GM21447 (cell line): ENCODE results near the gene PLCL1.
"Not testable (repeated sequence)": the region's sequence is repeated elsewhere in the genome, so short reads cannot be mapped to it uniquely, and the experiment has no call there.

Source experiments
- ATAC-seq: cut with Tn5 transposase; IDR thresholded peaks from one replicate; pipeline ENCODE4 v1.9.1; 2021; ENCODE audit not compliant: unreplicated experiment

PLCL1 gene

DNA sequence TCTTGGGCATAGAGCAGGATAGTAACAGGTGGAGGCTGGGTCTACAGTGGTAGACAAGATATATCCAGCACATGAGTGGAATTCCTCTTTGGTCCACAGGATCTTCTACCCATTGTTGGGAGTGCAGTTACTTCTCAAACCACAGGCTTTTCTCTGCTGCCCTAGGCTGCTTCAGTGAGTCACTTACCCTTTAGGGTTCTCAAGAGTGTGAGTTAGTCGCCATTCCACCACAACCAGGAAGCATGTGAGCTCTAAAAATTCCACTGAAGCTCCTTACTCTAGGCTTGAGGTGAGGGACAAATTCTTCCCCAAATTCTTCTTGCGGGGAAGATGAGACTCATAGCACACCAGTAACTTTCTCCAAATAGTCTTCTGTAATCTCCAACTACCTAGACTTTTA lies 189.4 kb downstream of the PLCL1 start:
- ATAC-seq = no peak

DNA sequence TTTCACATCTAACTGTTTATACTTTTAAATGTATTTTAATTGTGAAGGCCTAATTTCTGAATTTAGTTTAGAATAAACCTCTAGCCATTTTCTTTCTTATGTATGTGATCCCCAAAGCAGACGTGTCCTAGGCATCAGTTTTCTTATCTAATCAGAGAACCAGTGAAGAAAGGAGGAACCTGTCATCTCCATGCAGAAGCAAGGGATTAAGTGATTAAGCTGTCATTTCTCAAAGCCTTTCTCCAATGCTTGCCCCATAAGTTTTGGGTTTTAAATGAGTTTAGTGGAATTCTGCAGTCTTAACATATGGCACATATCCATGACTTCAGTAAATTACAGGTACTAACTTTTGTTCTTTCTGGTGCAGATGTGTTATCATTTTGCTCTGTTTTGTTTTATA lies 190.4 kb downstream of the PLCL1 start:
- no peak for ATAC-seq

DNA sequence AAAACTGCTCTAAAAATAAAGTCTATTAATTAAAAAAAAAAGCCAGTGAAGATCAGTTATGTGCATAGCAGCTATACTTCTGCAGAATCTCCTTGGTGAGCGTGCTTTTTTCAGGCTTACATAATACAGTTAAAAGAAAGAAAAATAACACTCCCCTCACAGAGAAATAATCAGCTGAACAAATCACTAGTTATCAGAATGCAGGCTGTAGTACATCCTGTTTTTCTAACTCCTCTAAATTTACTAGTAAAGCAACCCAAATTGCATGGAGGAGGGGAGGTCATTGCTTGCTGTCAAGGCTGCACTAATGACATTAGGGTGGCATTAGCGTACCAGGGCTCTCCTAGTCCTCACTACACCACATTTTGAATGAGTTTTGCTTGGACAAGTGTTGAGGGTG lies 192.2 kb downstream of the PLCL1 start:
- ATAC-seq = no peak

DNA sequence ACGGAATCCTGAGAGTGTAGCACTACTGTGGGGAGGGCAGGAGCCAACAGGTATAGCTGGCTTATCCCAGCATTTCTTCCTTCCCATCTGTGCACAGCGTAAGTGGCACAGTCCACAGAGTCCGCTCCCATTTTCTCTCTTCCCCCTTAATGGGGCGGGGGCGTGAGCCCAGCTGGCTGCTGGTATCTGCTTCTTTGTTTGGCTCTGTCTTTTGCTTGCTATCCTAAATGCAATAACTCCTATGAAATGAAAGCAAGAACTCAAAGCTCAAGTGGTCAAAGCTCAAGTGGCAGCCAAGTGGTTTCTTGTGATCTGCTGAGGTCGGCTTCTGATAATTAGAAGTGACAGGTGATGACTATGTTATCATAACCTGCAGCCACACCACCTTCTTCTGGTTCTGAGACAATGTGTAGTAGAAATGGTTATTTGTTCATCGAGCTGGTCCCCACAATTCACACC lies 192.7 kb downstream of the PLCL1 start:
- ATAC-seq = no peak

DNA sequence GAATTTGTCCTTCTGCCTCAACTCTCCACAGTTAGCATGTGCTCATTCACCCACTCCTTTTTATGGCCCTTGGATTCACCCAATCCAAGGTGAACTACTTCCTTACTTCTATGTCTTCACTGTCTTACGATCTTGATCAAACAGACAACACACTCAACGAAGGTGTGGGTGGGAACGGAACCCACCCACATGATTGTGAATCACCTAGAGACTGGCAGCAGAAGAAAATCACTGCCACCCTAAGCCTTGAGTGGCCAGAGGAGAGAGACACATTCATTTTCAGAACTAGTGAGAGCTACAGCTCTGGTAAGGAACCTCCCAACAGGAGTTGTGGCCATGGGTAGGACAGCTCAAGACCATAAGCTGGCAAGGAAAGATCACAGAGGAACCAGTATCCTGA lies 194.3 kb downstream of the PLCL1 start:
- no peak for ATAC-seq

DNA sequence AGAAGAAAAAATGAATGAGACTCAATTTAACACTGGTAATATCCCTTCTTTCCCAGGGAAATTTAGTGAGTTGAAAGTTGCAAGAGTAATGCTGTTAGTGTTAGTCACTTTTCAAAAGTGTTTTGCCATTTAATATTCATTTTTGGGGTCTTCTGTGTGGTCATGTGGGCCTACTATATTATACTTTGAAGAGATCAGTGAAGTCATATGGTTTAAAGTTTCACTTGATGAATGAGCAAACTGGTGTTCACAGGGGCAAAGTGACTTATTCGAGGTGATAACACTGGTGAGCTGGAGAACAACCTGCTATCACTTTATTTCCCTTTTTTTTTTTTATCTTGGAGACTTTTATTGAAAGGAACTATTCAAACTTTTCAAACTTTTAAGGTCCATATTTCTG lies 196.0 kb downstream of the PLCL1 start:
- ATAC-seq = no peak

DNA sequence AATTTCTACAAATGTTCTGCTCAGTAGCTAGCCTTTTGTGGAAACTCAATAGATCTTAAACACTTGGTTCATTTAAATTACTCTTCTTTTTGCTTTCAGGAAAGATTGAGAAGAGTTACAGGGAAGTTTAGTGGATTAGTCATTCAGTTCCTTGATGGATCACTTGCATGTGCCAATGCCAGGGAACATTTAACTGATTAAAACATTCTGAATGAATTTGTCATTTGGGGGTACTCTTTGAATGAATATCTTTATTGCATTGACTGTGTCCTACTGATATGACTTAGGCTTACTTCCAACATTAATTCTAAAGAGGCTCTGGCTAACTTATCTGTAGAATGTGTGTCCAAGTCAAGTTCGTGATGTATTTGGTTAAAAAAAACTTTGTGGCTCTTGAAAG lies 199.8 kb downstream of the PLCL1 start:
- ATAC-seq = no peak

DNA sequence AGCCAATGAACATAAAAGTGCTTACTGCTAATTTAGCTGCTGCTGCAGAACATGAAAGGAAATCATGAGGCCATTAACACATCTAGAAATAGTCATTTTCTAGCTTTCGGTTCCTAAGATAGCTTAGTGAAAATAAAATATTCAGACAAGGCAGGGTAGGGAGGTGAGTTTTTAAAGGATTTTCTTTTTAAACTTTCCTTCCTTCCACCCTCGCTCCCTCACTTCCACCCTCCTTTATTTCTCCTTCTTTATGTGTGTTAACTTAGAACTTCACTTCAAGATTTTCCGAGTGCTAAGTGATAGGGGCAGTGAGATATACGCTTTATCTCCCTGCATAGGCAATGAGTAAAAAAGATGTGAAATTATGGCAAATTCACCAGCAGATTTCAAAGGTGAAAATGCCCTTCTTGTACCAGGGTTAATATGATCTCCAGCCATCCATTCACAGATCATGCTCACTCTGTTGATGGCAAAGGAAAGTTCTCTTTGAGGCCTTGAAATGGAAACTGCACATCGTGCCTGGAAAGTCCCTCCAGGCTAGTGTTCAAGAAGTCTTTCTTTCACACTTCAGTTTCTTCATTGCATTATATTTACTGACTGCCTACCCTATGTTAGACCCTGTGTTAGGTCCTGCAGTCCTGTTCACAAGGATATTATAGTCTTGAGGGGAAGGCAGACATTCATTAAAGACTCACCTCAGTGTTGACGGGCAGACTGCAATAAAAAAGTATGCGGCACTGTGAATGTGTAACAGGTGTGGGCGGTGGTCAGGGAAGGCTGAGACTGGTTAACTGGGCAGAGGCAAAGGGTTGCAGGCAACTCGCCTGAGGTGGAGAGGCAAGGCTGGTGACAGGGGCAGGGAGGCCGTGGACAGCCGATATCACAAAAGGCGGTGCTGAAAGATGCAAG lies 200.8 kb downstream of the PLCL1 start:
- ATAC-seq = peak; percentile 80

DNA sequence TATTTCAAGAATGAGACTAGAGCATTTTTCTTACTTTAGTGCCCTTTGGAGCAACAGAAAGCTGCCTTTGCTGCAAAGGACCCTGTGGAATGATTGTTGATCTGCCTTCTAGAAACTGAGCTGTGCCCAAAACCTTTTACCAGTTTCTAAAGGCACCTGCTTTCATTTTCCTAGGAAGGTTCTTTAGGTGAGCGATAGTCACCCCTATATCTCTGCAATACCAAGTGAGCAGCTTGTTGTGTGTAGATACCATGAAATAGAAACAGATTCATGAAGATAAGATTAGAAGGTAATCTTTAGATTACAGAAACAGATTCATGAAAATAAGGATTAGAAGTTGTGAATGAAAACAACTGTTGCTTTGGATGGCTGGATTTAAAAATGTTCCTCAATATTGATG lies 202.3 kb downstream of the PLCL1 start:
- no peak for ATAC-seq

DNA sequence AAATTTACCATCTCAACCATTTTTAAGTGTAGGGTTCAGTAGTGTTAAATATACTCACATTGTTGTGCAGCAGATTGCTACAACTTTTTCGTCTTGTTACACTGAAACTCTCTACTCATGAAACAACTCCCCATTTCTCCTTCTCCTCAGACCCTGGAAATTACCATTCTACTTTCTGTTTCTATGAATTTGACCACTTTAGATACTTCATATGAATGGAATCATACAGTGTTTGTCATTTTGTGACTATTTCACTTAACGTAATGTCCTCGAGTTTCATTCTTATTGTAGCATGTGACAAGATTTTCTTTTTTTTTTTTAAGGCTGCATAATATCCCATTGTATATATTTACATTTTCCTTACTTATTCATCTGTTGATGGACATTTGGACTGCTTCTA lies 203.8 kb downstream of the PLCL1 start:
- no peak for ATAC-seq

DNA sequence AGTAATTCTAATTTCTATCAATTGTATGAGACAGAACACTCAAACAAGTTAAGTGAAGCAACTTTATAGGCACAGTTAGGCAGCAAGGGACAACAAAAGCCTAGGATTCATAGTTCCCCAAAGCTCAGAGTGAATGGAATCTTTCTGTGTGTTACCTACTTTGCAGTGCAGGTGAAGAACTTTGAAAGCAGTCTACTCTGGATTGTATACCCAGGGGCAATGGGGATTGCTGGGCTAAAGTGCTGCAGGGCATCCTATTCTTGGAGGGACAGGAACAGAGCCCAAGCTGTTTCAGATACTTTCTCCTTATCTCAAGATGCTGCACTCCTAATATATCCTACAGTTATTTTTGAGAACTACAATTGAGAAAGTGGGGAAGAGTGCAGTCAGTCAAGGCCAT lies 207.6 kb downstream of the PLCL1 start:
- no peak for ATAC-seq

DNA sequence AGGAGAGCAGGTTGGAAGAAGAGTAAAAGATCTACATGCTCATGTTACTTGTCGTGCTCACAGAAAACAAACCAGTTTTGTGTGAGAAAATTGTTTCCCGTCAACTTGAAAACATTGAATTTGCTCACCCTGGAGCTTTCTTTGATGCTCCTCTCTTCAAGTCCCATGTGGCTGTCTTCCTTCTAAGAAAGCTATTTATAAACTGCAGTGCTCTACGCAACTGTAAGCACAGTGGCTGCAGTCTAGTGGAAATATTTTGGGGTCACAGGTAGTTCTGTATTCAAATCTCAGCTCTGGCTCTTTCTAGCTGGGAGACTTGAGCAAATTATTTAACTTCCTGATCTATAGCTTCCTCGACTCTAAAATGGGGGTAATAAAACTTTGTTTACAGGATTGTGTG lies 211.8 kb downstream of the PLCL1 start:
- ATAC-seq = no peak

DNA sequence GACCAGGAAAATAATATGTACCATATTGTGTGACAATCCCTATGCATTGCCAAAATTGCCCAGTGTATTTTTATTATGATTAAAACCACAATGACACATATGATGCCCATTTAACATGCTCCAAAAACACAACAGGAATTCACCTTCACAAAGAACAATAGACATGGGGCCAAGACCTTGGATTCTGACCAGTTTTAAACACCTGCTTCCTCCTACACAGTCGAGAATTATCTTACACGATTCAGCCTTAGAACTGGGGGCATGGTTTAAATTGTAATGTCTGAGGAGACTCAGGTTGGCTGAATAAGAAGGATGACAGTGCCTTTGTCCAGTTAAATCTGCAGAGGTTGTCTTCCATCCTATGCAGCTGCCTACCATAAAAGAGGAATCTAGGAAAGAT lies 212.7 kb downstream of the PLCL1 start:
- no peak for ATAC-seq

DNA sequence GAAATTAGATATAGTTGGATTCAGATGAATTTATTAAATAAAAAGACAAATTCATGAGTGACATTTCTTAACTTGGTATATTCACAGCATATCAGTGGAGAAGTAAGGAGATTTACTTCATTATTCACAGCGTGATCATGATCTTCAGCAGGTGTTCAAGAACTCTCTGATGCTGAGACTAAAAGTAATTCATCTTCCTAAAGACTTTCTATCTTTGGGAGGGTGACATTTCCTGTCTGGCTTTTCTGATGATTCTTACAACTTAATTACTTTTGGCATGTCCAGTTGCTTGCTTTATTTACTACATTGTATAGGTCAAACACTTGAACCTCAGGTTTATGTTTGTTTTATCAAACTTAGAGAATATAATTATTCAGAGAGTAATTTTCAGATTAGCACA lies 224.6 kb downstream of the PLCL1 start:
- ATAC-seq = no peak

DNA sequence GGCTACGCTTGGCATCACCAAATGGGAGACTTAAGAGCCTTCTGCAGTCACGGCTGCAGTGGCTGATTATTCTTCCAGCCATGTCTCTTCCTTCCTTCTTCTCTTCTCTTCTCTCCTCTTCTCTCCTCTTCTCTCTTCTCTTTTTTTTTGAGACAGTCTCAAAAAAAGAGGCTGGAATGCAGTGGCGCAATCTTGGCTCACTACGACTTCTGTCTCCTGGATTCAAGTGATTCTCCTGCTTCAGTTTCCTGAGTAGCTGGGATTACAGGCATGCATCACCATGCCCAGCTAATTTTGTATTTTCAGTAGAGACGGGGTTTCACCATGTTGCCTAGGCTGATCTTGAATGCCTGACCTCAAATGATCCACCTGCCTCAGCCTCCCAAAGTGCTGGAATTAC lies 225.2 kb downstream of the PLCL1 start:
- not testable (repeated sequence) for ATAC-seq

DNA sequence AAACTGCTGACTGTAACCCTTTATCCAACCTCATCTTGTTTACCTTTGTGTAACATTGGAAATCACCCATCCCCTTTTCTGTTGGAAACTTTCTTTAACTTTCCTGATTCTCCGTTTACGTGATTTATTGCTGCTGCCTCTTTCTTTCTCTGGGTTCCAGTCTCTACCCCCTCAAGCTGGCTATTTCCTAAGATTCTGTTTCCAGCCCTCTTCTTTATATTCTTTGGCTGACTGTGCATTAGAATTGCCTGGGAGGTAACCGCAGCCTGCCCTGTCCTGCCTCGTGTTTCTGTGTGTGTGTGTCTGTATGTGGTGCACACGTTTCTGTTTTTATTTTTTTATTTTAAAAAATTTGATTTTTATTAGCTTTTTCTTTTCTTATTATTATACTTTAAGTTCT lies 229.2 kb downstream of the PLCL1 start:
- ATAC-seq = no peak

DNA sequence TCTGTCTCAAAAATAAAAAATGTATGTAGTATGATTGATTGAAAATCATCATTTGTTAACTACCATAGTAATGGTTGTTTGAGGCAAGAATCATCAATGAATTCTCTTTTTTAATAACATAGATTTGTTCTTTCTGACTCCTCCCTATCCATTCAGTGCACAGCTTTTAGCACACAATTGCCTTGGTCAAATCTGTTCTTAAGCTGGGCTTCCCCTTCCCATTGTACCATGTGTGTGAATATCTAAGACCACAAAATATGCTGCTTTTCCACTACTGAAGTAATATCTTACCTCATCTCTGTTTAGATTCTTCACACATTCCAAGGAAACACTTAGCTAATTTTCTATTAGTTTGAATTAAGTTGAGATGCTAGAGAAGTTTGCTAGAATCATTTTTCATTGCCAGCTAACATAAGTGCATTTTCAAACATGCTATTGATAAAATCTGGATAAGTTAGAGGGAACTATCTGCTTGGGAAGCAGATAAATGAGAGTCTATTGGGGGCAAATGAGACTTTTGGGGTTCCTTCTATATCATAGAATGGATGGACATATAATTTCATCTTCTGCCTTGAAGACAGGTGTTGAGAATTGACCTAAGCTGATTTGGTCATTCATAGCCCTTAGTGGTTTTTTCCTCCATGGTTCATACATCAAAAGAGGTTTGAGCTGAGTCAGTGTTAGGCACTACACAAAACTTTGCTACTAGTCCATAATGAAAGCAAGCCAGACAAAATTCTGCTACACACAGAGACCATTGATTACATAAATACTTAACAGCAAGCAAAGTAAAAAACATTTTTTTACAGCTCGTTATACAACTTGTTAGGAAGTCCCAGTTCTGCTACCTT lies 231.9 kb downstream of the PLCL1 start:
- ATAC-seq = no peak

DNA sequence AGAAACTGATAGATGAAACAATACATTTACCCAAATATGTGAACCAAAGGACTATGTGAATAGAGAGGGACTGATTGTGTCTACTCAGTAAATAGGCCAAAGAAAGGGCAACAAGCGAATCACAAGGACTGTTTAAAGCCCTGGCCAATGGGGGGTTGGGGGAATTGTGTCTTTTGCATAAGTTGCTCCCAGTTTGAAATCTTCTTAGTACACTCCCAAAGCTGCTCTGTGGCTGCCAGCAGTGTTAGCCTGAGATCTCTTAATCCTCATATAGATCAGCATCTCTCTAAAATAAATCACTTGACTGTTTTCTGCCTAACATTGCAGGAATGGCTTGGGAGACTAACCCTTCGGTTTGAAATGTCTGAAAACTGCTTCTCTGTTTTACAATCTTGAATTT lies 236.4 kb downstream of the PLCL1 start:
- ATAC-seq = no peak

DNA sequence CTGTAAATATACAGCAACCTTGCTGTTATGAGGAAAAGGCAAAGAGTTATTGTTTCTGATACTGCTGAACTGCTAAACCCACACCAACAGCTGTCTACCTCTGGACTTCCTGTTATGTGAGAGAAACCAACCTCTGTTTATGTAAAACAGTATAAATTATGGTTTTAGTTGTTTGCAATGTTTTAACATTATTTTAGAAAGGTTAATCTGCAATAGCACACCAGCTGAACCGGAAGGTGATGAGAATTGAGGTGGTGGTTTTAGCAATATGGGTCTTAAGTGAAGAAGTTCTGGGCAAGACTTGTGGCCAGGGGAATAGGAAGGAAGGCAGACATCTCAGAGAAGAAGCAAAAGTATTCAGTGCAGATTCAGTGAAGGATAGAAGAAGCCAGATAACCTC lies 237.8 kb downstream of the PLCL1 start:
- ATAC-seq = peak; percentile 80

DNA sequence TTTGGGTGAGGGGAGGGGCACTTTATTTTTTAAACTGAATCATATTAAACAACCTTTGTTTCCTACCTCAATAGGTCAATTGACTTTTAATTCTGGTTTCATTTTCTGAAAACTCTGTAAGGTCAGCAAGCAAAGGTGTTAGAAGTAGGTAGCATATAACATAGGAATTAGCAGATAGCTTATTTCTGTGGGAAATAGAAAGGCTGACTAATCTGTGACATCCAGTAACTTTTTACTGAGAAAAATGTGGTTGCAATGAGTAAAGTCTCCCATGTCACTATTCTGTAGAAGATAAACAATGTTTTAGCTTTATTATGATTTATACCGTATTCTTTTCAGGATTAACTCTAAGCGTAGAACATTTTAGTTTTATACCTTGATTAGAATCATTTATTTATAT lies 240.4 kb downstream of the PLCL1 start:
- ATAC-seq = no peak

DNA sequence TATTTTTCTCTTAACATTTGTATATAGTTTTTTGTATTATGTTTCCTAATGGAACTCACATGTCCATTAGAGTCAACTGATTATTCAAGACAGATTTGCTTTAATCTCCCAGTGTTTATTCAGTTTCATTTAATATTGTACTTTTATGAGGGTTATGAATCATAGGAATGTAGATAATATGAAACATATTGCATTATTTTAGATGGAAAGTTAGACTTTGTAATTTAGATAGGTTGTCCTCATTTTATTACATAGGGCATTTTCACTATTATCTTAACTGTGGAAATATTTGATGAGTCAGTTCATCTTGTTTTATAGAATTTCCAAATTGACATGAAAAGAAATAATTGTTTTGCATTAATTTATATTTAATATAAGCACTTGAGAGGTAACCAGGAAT lies 240.8 kb downstream of the PLCL1 start:
- ATAC-seq = no peak

DNA sequence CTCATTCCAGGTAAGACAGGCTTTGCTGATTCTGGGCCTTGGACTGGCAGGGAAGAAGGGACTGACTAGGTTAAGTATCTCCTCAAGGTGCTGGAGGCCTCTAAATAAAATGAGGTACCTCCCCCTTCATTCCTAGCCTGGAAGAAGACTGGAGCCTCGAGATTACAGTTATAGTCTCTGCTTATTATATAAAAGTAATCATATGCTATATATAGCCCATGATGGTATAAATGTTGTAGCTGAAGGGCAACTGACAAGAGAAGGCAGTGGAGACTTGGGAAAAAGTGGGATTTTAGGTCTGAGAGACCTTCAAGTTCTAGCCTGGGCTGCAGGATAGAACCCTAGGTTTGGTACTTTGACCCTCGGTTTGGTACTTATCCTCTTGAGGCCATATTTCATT lies 248.3 kb downstream of the PLCL1 start:
- ATAC-seq = no peak
